Femur (tissue), 1 donor: ENCODE data around the gene GRM8.

Experiments used
- DNase-seq: peaks from one replicate; pipeline ENCODE4 v3.0.0-alpha.2; 2017

GRM8 gene

DNA sequence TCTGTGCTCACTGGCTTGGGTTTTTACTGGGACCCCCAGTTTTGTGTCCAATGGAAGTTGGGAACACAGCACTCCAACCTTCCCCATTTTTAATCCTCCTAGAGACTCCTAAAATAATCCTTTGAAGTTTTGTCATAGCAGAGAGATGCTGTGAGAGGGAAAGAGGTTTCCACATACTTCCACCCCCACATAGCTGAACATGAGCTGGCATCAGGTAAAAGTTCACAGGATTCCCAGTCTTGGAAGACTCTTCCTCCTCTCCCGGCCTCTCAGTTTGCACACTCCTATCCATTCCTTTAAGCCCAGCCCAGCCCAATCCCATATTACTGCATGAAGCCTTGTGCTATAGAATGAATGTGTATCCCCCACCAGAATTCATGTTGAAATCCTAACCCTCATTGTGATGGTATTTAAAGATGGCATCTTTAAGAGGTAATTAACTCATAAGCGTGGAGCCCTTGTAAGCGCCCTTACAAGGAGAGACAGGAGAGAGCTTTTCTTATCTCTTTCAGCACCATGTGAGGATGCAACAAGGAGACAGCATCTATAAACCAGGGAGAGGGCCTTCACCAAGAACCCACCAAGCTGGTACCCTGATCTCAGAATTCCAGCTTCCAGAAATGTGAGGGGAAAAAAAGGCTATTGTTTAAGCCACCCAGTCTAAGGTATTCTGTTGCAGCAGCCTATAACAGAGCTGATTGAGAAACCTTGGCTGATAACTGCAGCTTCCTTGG, 22.4 kb downstream of the GRM8 start:
- DNase-seq: no peak

DNA sequence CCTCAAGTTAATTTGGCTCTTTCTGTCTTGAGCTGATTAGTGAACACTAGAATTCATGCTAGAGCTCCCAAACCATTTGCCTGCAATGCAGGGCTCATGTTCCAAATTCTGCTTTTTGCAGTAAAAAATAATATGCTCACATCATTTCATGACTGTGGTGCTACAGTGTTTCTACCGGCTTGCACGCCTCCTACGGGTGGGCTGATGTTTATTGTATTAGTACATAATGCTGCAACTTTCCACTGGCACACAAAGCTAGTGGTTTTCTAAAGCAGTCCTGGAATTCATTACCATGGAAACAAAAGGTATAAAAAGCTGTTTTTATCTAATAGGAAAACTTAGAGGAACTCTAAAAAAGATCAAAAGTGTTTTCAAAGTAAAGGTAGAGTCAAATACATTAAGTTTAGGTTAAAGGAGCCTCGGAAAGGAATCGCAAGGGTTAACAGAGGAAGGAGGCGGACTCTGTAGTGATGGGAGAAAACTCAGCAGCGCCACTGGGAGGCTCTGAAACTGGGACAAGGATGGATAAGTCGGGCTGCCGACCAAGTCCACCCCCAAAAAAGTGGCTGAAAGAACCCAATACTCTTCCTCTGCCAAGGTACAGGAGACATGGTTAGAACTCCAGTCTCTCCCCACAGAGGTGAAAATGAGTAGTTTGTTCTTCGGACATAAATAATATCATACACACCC, 25.9 kb downstream of the GRM8 start:
- no peak for DNase-seq

DNA sequence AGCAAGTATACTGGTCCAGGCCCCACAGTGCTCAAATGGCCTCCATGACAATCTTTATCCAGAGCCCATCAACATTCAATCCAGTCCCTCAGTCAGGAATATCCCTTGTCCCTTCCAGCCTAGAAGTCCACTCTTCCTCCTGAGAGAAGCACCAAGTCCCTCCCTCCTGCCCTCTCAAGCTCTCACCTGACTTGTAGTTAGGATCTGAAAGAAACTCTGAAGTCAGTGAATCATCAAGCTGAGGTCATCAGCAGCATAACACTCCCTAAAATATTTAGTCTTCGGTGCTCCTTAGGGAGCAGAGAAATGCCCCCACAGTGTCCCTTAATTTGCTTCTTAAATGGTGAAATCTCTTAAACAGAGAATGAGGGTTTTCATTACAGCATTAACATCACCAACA, 31.0 kb downstream of the GRM8 start:
- no peak for DNase-seq

- DNase-seq: no peak
These were observed 37.6 kb downstream of the GRM8 start for GRCh38 chr7:127214956-127215718.

- DNase-seq: no peak
These were observed 42.9 kb downstream of the GRM8 start for GRCh38 chr7:127209886-127210285.

DNA sequence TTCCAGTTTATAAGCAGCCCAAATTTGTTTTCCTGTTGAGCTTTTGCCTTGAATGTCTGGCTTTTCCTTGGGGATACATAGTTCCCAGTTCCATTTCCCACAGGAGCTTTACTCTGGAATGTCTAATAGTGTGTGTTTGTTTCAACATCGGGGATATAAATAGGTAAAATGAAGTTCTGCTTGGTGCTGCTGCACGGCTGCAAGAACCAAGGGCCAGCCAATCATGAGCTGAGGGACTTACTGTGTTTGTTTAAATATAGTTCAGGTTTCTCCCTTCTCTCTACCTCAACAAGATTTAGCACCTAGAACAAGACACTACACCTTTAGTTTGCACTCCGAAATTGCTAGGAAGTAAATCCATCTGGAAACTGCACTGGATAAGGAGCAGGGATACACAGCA, 43.9 kb downstream of the GRM8 start:
- no peak for DNase-seq

DNA sequence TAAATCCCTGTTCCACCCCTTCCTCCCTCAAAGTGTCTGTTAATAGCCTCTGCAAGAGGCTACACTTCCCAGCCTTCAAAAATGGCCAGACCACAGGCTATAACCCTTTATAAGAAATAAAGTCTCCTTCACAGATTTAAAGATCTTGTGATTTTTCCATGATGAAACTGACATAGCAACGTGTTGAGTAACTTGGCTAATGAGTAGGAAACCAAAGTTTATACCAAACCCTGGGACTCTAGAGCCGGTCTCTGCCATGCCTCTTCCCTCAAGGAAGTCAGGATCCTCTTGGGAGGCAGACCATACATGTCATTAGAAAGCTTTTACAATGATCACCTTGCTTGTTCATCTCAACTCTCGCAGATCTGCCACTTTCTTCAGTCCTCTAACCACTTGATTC, 44.4 kb downstream of the GRM8 start:
- no peak for DNase-seq

DNA sequence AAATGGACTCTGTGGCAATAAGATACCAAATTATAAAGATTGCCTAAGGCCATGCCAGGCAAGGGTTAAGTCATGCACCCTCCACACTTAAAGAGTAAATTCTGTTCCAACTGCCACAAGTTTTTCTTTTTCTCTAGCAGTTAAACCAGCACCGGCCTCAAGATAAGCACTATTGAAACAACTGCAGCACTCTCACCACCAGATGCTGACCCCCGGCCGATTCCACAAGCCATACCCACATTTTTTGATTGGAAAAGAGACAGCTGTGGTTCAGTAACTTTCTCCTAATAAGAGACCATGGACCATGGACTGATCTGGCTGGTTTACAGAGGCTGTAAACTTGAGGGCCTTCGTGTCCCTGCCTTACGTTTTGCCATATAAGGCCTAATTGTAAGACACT, 44.9 kb downstream of the GRM8 start:
- no peak for DNase-seq

DNA sequence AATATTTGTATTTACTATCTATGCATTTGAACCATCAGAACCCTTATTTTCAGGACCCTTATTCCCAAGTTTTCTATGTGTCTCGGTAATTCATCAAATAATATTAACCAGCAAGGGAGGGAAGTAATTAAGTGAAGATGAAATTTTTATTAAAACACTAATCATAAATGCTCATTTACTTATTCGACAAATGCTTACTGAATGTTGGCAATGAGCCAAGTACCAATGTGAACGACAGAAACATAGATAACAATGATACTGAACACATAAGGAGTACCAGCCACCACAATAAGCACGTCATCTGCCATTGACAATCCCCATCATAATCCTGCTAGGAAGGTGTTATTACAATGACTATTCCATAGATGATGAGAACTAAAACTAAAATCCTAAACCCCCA, 45.5 kb downstream of the GRM8 start:
- DNase-seq: no peak

GRCh38 chr7:127194571-127194970, 58.2 kb downstream of the GRM8 start:
- no peak for DNase-seq

- no peak for DNase-seq
These were observed 62.9 kb downstream of the GRM8 start for GRCh38 chr7:127189886-127190285.

- DNase-seq: no peak
These were observed 63.7 kb downstream of the GRM8 start for GRCh38 chr7:127189074-127189473.

DNA sequence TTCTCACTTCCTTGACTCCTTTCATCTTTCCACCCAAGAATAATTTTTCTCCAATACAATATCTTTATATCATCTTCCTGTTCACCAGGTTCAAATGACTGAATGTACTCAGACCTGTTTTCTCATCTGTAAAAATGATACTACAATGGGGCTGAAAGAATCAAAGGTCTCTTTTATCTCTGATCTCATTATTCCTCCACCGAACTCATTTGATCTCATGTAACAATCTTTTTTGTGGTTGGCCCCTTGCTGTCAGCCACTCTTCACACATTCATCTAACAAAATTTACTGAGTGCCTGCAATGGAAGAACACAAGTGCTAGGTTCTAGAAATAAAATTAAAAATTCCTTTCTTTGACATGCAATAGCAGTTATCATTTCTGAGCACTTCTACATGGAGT, 65.0 kb downstream of the GRM8 start:
- no peak for DNase-seq

DNA sequence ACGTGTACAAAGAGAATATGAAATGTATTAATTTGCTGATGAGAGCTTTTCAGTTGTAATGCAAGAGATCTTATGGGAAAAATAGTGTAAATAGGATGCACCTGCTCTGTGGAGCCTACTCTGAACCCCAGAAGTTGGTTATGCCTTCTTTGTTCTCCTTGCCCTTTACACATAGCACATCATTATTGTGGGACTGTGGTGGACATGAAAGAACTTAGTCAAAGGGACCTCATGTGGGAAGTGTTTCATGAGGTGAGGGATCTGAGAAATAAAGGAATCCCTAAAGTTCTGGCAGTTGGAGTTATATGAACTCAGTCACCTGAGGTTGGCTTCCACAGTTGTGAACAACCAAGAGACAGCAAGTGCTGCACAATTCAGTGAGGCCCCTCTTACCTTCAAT, 66.1 kb downstream of the GRM8 start:
- no peak for DNase-seq

GRCh38 chr7:127177156-127177555, 75.6 kb downstream of the GRM8 start:
- no peak for DNase-seq

DNA sequence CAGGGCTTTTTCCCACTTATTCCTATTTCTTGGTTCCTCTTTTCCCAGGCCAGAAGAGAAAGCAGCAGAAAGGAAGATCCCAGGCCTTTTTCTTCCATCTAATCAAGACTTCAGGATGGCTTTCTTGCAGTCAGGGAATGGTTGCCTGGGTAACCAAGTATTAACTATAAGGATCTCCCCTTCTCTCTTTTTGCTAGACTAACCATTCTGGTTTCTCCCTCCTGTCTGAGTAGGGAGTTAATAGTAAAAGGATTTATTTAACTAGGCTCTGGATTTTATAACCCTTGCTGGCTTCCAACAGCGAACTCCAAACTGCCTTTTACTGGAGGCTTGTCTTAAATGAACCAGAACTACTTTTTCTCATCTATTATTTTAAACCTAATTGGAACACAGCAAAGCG, 90.4 kb downstream of the GRM8 start:
- DNase-seq: no peak

- DNase-seq: no peak
These were observed 94.1 kb downstream of the GRM8 start for GRCh38 chr7:127158659-127159058.

- DNase-seq: no peak
These were observed 97.8 kb downstream of the GRM8 start for GRCh38 chr7:127154958-127155357.

DNA sequence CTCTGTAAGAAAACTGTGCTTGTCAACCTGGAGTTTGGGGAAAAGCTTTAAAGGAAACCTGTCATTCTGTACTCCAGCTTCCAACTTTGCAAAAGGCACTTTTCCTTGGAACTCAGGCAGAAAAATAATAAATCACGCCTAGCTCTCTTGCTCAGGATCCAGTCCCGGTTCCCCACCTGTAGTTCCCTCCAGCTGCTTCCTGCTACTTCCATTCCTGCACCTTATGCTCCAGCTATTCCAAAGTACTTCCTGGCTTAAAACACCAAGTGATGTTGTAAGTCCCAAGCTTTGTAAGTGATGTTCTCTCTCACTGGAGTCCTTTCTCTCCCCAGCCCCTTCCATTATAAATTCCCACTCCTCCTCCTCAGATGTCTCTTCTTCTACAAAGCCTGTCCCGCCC, 98.6 kb downstream of the GRM8 start:
- DNase-seq: no peak

DNA sequence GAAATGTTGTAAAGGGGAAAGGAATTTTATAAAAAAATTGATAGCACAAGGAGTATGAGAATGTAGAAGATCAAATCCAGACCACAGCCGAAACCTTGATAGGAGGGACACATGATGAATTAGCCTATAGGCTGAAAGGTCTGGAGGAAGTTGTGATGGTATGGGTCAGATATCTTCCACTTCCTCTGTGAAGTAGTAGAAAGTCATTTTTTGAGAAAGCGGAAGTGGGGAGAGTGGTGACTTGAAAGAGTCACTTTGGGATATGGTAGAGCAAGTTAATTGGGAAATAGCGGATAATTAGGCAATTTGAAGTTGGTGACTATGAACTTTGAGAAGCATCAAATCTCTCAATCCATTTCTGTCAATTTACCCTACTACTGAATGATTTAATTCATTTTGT, 99.4 kb downstream of the GRM8 start:
- no peak for DNase-seq

GRCh38 chr7:127152423-127152822, 100.3 kb downstream of the GRM8 start:
- DNase-seq: no peak

DNA sequence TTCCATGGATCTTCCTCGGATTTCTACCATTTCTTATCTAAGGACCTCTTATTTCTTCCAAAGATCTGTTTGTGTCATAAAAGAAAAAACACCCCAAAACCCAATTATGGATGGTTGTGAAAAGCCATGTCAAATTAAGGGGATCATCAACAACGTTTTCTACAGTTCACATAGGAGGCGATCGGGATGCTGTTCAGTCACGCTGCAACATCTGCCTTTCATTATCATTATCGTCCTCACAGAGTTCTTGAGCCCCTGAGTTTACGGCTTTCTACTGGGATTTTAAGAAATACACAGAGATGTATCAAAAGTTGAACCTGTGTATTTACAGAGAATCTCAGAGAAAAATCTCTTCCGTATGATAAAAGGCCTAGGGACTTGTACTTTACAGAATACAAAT, 101.4 kb downstream of the GRM8 start:
- DNase-seq: no peak

DNA sequence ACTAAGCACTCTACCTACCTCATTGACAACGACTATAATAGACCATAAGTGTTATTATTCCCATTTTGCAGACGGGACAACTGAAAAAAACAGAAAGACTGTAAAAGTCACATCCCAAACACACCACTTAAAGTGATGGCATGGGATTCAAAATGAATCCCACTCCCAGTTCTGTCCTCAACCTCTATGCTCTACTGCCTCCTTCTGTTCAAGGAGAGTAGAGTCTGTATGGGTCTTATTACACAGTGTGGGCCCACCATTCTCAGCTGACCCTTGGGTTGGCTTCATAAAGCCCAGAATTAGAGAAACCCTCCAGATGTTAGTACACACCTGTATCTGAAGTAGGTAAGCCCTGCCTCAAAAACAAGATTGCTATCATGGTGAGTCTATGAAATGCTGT, 102.2 kb downstream of the GRM8 start:
- no peak for DNase-seq
